ENCODE data around the gene FBXO8. TPM values are rescaled to one million over a fixed set of nuclear protein-coding genes. Genes with fewer than 3 reads are reported as not detected.

The FBXO8 gene
- 21.4 and 24.3 TPM in 2 replicates for total RNA-seq

GRCh38 chr4:174283507-174284471 lies at the start of gene FBXO8, which contains the start of gene CEP44:
Gene FBXO8, minus strand, starts transcription at chr4:174283667. Its CDS starts 20,575 bp downstream, at chr4:174263092.
Gene CEP44, plus strand, starts transcription at chr4:174283911. Its CDS starts 15,211 bp downstream, at chr4:174299122.

Other genes with a start within 250 kb of the FBXO8 start
- 11.4 and 23.7 TPM in 2 replicates for gene CEP44, start 244 bp upstream of the FBXO8 start, total RNA-seq
- gene HPGD, start 238.8 kb upstream of the FBXO8 start, total RNA-seq = not detected in 2 replicates